CD4-positive, alpha-beta T cell treated with Interleukin-1 beta for 1 hour (primary cell): Measurements from ENCODE around the gene PRDM15.

Experiments used
- DNase-seq, 2 donors: peaks; one replicate each; pipeline ENCODE4 v3.0.0-alpha.2; 2020 to 2022

Gene PRDM15

GRCh38 chr21:41907496-41908258 is 28.5 kb upstream of the PRDM15 start:
- no peak for DNase-seq

GRCh38 chr21:41906770-41907169 is 27.6 kb upstream of the PRDM15 start:
- DNase-seq: no peak

- no peak for DNase-seq
These were observed 24.6 kb upstream of the PRDM15 start for GRCh38 chr21:41903559-41904351.

GRCh38 chr21:41902946-41903345 is 23.8 kb upstream of the PRDM15 start:
- DNase-seq: no peak

- DNase-seq: no peak
These were observed 22.6 kb upstream of the PRDM15 start for GRCh38 chr21:41901782-41902181.

- DNase-seq: peak; percentile 12
These were observed 22.0 kb upstream of the PRDM15 start for GRCh38 chr21:41901099-41901498.

GRCh38 chr21:41900401-41900800 is 21.3 kb upstream of the PRDM15 start:
- DNase-seq: no peak

- peak in 1 of 2 donors; percentile 26 for DNase-seq
These were observed 20.5 kb upstream of the PRDM15 start for GRCh38 chr21:41899426-41900202.

GRCh38 chr21:41898998-41899397 is 19.9 kb upstream of the PRDM15 start:
- DNase-seq: no peak

- no peak for DNase-seq
These were observed 18.6 kb upstream of the PRDM15 start for GRCh38 chr21:41897700-41898099.

GRCh38 chr21:41897047-41897669 is 18.0 kb upstream of the PRDM15 start:
- no peak for DNase-seq

GRCh38 chr21:41895643-41896493 is 16.7 kb upstream of the PRDM15 start:
- peak; percentile 63 for DNase-seq

- no peak for DNase-seq
These were observed 15.9 kb upstream of the PRDM15 start for GRCh38 chr21:41894922-41895557.

GRCh38 chr21:41894511-41894910 is 15.4 kb upstream of the PRDM15 start:
- DNase-seq: no peak

- DNase-seq: no peak
These were observed 13.6 kb upstream of the PRDM15 start for GRCh38 chr21:41892726-41893125.

GRCh38 chr21:41891132-41891531 is 12.0 kb upstream of the PRDM15 start:
- DNase-seq: no peak

- DNase-seq: no peak
These were observed 11.2 kb upstream of the PRDM15 start for GRCh38 chr21:41890355-41890754.

GRCh38 chr21:41888749-41889376 is 9.7 kb upstream of the PRDM15 start:
- DNase-seq: no peak

- no peak for DNase-seq
These were observed 8.5 kb upstream of the PRDM15 start for GRCh38 chr21:41887667-41888066.

GRCh38 chr21:41886328-41886727 is 7.2 kb upstream of the PRDM15 start:
- DNase-seq: no peak
